Calu3 (cell line): Measurements from ENCODE around the gene DYNC1H1. TPM values are rescaled to one million over a fixed set of nuclear protein-coding genes. Genes with fewer than 3 reads are reported as not detected.
A peak's percentile ranks its signal among the peaks of the same experiment; 100 is the strongest.

Source experiments
- BruUV-seq: library from RNA; stranded (reverse); fragments of 400-500 nt; replicated peaks from 2 replicates; lab custom pipeline; 2021; lab: Mats Ljungman, UMichigan
- CTCF ChIA-PET: fragments of 300-600 bp; sonication (Branson Sonifier 250); formaldehyde crosslinking; loops from one replicate; lab custom pipeline; 2022; ENCODE audit warnings: antibody characterized with exemption; lab: Charles Lee
- DNase-seq: peaks from one replicate; pipeline ENCODE4 v3.0.0; 2022
- H3K27ac Mint-ChIP-seq: one replicate; pipeline ENCODE4 v1.8.0; 2022; ENCODE audit warnings: mixed read lengths; ENCODE audit not compliant: unreplicated experiment
- H3K27me3 Mint-ChIP-seq: one replicate; pipeline ENCODE4 v1.8.0; 2022; ENCODE audit warnings: mixed read lengths; ENCODE audit not compliant: unreplicated experiment
- H3K36me3 Mint-ChIP-seq: one replicate; pipeline ENCODE4 v1.8.0; 2022; ENCODE audit warnings: mild to moderate bottlenecking, moderate library complexity, mixed read lengths; ENCODE audit not compliant: insufficient read depth, unreplicated experiment
- H3K4me1 Mint-ChIP-seq: one replicate; pipeline ENCODE4 v1.8.0; 2022; ENCODE audit warnings: mild to moderate bottlenecking, low read depth, mixed read lengths; ENCODE audit not compliant: unreplicated experiment
- H3K4me3 Mint-ChIP-seq: one replicate; pipeline ENCODE4 v1.8.0; 2022; ENCODE audit warnings: mild to moderate bottlenecking, low read depth, moderate library complexity, mixed read lengths; ENCODE audit not compliant: unreplicated experiment
- H3K9me3 Mint-ChIP-seq: one replicate; pipeline ENCODE4 v1.8.0; 2022; ENCODE audit warnings: low read depth, mixed read lengths; ENCODE audit not compliant: unreplicated experiment
- intact Hi-C: fragments of 100-400 bp; cut with micrococcal nuclease; formaldehyde crosslinking; loops from one replicate; pipeline ENCODE4 v1.10.0; 2022; ENCODE audit not compliant: unreplicated experiment
- total RNA-seq: library from RNA; stranded (reverse); gene quantifications from 2 replicates; pipeline ENCODE4 v1.2.3, GENCODE V29; 2022
- TF ChIP-seq, protein P1 (sequence below): fragments of 200-600 bp; IDR thresholded peaks from one replicate; pipeline ENCODE4 v1.8.0; 2022; ENCODE audit warnings: antibody characterized with exemption; ENCODE audit not compliant: unreplicated experiment

Gene DYNC1H1
- total RNA-seq, 1 experiment from 2014 or later, result 529 TPM

DNA sequence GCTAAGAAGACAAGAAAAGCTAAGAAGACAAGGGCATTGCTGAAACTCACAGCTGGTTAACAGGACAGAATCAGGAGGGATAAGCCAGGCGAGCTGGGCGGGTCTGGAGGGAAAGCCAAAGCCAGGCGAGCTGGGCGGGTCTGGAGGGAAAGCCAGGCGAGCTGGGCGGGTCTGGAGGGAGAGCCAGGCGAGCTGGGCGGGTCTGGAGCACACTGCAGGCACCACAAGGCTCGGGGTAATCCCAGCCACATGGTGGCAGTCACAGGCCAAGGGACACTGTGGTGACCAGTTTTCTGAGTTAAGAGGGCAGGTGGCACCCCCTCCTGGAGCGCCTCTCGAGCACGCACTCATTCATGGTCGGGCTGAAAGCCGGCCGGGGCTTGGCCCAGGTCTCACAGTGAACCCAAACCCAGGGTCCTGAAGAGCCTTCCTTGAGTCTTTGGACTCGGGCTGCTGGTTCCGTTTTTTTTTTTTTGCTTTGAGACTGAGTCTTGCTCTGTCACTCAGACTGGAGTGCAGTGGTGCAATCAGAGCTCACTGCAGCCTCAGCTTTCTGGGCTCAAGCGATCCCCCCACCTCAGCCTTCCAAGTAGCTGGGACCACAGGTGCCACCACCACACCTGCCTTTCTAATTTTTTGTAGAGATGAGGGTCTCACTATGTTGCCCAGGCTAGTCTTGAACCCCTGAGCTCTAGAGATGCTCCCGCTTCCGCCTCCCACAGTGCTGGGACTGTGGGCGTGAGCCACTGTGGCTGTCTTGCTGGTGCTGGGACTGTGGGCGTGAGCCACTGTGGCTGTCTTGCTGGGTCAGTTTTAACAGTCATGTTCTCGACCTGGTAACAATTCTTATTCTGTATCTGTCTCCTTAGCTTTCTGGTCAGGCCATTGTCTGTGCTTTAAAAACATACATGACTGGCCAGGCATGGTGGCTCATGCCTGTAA lies 82.2 kb downstream of the DYNC1H1 start:
- Mint-ChIP-seq H3K36me3 (peaks cover 82% of the 10 kb centered on the region), H3K9me3 (no peaks in the 10 kb centered on the region), H3K4me3 (no peak overlapping the region), H3K4me1 (no peaks in the 10 kb centered on the region), H3K27me3 (no peaks in the 10 kb centered on the region), H3K27ac (no peak overlapping the region)
- peak; percentile 88 for DNase-seq
- TF ChIP-seq, protein P1, sequence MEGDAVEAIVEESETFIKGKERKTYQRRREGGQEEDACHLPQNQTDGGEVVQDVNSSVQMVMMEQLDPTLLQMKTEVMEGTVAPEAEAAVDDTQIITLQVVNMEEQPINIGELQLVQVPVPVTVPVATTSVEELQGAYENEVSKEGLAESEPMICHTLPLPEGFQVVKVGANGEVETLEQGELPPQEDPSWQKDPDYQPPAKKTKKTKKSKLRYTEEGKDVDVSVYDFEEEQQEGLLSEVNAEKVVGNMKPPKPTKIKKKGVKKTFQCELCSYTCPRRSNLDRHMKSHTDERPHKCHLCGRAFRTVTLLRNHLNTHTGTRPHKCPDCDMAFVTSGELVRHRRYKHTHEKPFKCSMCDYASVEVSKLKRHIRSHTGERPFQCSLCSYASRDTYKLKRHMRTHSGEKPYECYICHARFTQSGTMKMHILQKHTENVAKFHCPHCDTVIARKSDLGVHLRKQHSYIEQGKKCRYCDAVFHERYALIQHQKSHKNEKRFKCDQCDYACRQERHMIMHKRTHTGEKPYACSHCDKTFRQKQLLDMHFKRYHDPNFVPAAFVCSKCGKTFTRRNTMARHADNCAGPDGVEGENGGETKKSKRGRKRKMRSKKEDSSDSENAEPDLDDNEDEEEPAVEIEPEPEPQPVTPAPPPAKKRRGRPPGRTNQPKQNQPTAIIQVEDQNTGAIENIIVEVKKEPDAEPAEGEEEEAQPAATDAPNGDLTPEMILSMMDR, result peak; percentile 22
- no TSS peak for BruUV-seq
- CTCF ChIA-PET, result interaction anchor here (0.7 to 1.5 kb wide), 8 partner anchors 17 to 217 kb away, joined by 3 to 9 read pairs (median 4); no protein-coding TSS in a partner anchor
- intact Hi-C loops, result loop anchor here (5.0 kb wide), 1 partner anchor 51 kb away; no protein-coding TSS in a partner anchor

GRCh38 chr14:102047808-102048540 lies 83.6 kb downstream of the DYNC1H1 start:
- H3K9me3 Mint-ChIP-seq, result no peaks in the 10 kb centered on the region
- H3K4me1 Mint-ChIP-seq, result no peaks in the 10 kb centered on the region
- BruUV-seq, result no TSS peak
- intact Hi-C loops, result loop anchor here (5.0 kb wide), 1 partner anchor 49 kb away; no protein-coding TSS in a partner anchor
- no peak for DNase-seq
- CTCF ChIA-PET, result interaction anchor here (0.6 kb wide), 1 partner anchor 51 kb away, joined by 5 read pairs; no protein-coding TSS in a partner anchor
- peaks cover 82% of the 10 kb centered on the region for H3K36me3 Mint-ChIP-seq
- TF ChIP-seq, protein P1, result no peak
- H3K27ac Mint-ChIP-seq, result no peak overlapping the region
- no peaks in the 10 kb centered on the region for H3K27me3 Mint-ChIP-seq
- H3K4me3 Mint-ChIP-seq, result no peak overlapping the region

- Mint-ChIP-seq H3K4me3 (no peak overlapping the region), H3K4me1 (no peaks in the 10 kb centered on the region), H3K36me3 (peaks cover 81% of the 10 kb centered on the region), H3K9me3 (no peaks in the 10 kb centered on the region), H3K27me3 (no peaks in the 10 kb centered on the region), H3K27ac (no peak overlapping the region)
- BruUV-seq, result no TSS peak
- no peak for DNase-seq
- intact Hi-C loops, result loop anchor here (5.0 kb wide), 1 partner anchor 48 kb away; no protein-coding TSS in a partner anchor
- CTCF ChIA-PET, result interaction anchor here (0.6 kb wide), 1 partner anchor 14 kb away, joined by 6 read pairs; no protein-coding TSS in a partner anchor
- TF ChIP-seq, protein P1, result no peak
Measured at GRCh38 chr14:102049258-102050025, 85.1 kb downstream of the DYNC1H1 start.

GRCh38 chr14:102050026-102050405 lies 85.6 kb downstream of the DYNC1H1 start:
- H3K4me3 Mint-ChIP-seq, result no peak overlapping the region
- H3K36me3 Mint-ChIP-seq, result peaks cover 83% of the 10 kb centered on the region
- intact Hi-C loops, result no loop called here
- no peaks in the 10 kb centered on the region for H3K27me3 Mint-ChIP-seq
- no peaks in the 10 kb centered on the region for H3K9me3 Mint-ChIP-seq
- H3K27ac Mint-ChIP-seq, result no peak overlapping the region
- H3K4me1 Mint-ChIP-seq, result no peaks in the 10 kb centered on the region
- CTCF ChIA-PET, result interaction anchor here (0.6 kb wide), 1 partner anchor 13 kb away, joined by 6 read pairs; no protein-coding TSS in a partner anchor
- TF ChIP-seq, protein P1, result no peak
- TSS peak; percentile 78 for BruUV-seq
- no peak for DNase-seq
